ENCODE measurements around the gene CEP112. TPM values are rescaled to one million over a fixed set of nuclear protein-coding genes. Genes with fewer than 3 reads are reported as not detected.

The CEP112 gene
- total and polyA plus RNA-seq, 2 of the 13 experiments (the other 11 are each of a cell fraction or from before 2014, with no cell fraction given) = 1.2 to 3.4 TPM

GRCh38 chr17:66200685-66201092 lies 8.8 kb upstream of the CEP112 start (continued):
- TF ChIP-seq, protein P1, sequence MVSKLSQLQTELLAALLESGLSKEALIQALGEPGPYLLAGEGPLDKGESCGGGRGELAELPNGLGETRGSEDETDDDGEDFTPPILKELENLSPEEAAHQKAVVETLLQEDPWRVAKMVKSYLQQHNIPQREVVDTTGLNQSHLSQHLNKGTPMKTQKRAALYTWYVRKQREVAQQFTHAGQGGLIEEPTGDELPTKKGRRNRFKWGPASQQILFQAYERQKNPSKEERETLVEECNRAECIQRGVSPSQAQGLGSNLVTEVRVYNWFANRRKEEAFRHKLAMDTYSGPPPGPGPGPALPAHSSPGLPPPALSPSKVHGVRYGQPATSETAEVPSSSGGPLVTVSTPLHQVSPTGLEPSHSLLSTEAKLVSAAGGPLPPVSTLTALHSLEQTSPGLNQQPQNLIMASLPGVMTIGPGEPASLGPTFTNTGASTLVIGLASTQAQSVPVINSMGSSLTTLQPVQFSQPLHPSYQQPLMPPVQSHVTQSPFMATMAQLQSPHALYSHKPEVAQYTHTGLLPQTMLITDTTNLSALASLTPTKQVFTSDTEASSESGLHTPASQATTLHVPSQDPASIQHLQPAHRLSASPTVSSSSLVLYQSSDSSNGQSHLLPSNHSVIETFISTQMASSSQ (IDR thresholded peaks at IDR 0.05; ENCODE audit: low read depth) = no peak
- TF ChIP-seq, protein P1 (CRISPR knock-in tag; IDR thresholded peaks at IDR 0.05; ENCODE audit: borderline replicate concordance) = 0 out of 2 replicates have a peak, but pooled peaks have one; percentile 28
- TF ChIP-seq RFX1 (IDR thresholded peaks at IDR 0.05) (no peak), ELK4 (CRISPR knock-in tag; IDR thresholded peaks at IDR 0.05; ENCODE audit: borderline replicate concordance) (no peak), KAT2B (IDR thresholded peaks at IDR 0.05; ENCODE audit: borderline replicate concordance, low read depth, low read length) (no peak), NR2C2 (CRISPR knock-in tag; IDR thresholded peaks at IDR 0.05; ENCODE audit: borderline replicate concordance) (peak; percentile 22; the same call in 1 of the 2 replicates), NFKB2 (CRISPR knock-in tag; IDR thresholded peaks at IDR 0.05; ENCODE audit: borderline replicate concordance) (no peak), XRCC5 (optimal IDR thresholded peaks at IDR 0.05; ENCODE audit: low read length) (peak; percentile 80), HHEX (CRISPR knock-in tag; IDR thresholded peaks at IDR 0.05) (no peak), ZMYM2 (CRISPR knock-in tag; IDR thresholded peaks at IDR 0.05) (no peak), ZNF7 (CRISPR knock-in tag; IDR thresholded peaks at IDR 0.05) (no peak), TSC22D2 (CRISPR knock-in tag; IDR thresholded peaks at IDR 0.05; ENCODE audit: borderline replicate concordance) (no peak), HNRNPL (IDR thresholded peaks at IDR 0.05; ENCODE audit: low read depth, low read length) (no peak), HMG20A (CRISPR knock-in tag; IDR thresholded peaks at IDR 0.05; ENCODE audit: borderline replicate concordance) (0 out of 2 replicates have a peak, but pooled peaks have one; percentile 39), STAG1 (CRISPR knock-in tag; IDR thresholded peaks at IDR 0.05) (peak; percentile 98), ZNF383 (CRISPR knock-in tag; IDR thresholded peaks at IDR 0.05; ENCODE audit: borderline replicate concordance) (no peak), GABPA (IDR thresholded peaks at IDR 0.05; ENCODE audit: low read depth, low read length) (no peak), GABPA (CRISPR knock-in tag; IDR thresholded peaks at IDR 0.05; ENCODE audit: low read depth) (no peak), AGO1 (IDR thresholded peaks at IDR 0.05; ENCODE audit: low read depth, low read length, poor library complexity, severe bottlenecking) (no peak), RAD21 (CRISPR knock-in tag; IDR thresholded peaks at IDR 0.05) (peak; percentile 94), XBP1 (CRISPR knock-in tag; IDR thresholded peaks at IDR 0.05) (no peak), PBX3 (CRISPR knock-in tag; IDR thresholded peaks at IDR 0.05; ENCODE audit: borderline replicate concordance) (no peak), ZNF562 (CRISPR knock-in tag; IDR thresholded peaks at IDR 0.05; ENCODE audit: borderline replicate concordance) (no peak)
- TF ChIP-seq, protein P2, sequence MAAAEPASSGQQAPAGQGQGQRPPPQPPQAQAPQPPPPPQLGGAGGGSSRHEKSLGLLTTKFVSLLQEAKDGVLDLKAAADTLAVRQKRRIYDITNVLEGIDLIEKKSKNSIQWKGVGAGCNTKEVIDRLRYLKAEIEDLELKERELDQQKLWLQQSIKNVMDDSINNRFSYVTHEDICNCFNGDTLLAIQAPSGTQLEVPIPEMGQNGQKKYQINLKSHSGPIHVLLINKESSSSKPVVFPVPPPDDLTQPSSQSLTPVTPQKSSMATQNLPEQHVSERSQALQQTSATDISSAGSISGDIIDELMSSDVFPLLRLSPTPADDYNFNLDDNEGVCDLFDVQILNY (CRISPR knock-in tag; conservative IDR thresholded peaks at IDR 0.05) = no peak
- TF ChIP-seq, protein P3, sequence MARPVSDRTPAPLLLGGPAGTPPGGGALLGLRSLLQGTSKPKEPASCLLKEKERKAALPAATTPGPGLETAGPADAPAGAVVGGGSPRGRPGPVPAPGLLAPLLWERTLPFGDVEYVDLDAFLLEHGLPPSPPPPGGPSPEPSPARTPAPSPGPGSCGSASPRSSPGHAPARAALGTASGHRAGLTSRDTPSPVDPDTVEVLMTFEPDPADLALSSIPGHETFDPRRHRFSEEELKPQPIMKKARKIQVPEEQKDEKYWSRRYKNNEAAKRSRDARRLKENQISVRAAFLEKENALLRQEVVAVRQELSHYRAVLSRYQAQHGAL (CRISPR knock-in tag; IDR thresholded peaks at IDR 0.05; ENCODE audit: not compliant biosample characterization) = no peak

Data from HepG2 (cell line).